Skeletal muscle cell (primary cell): ENCODE results near the gene ZNF224.
"Not testable (repeated sequence)": the region's sequence is repeated elsewhere in the genome, so short reads cannot be mapped to it uniquely, and the experiment has no call there.

Source experiments
- DNase-seq: peaks from one replicate; pipeline ENCODE4 v3.0.0-alpha.2; 2010; ENCODE audit warnings: low read depth
- H3K4me3 ChIP-seq: 2 replicates; pipeline ENCODE4 v1.5.1; 2011; ENCODE audit warnings: low read depth, mild to moderate bottlenecking, control low read depth, low read length, moderate library complexity

The ZNF224 gene

GRCh38 chr19:44113784-44114390 lies 19.7 kb downstream of the ZNF224 start:
- H3K4me3 ChIP-seq: peak overlapping the region; percentile 78
- DNase-seq: no peak

- DNase-seq, H3K4me3 ChIP-seq: not testable (repeated sequence)
These were observed 27.0 kb downstream of the ZNF224 start for GRCh38 chr19:44121162-44121561.

- no peak for DNase-seq
- H3K4me3 ChIP-seq: no peak overlapping the region
These were observed 37.8 kb downstream of the ZNF224 start for GRCh38 chr19:44131955-44132354.

- H3K4me3 ChIP-seq: peak within 1 kb of the TSS; percentile 92
These were observed 47.3 kb downstream of the ZNF224 start, which contains the start of gene ZNF234 for GRCh38 chr19:44141191-44142058. ZNF234 (plus strand) TSS chr19:44141554; CDS start chr19:44144633, 3,079 bp downstream.

GRCh38 chr19:44142059-44142433 lies 47.9 kb downstream of the ZNF224 start:
- peak overlapping the region; percentile 92 for H3K4me3 ChIP-seq
- DNase-seq: no peak

More at GRCh38 chr19:44141191-44142058, 47.3 kb downstream of the ZNF224 start, which contains the start of gene ZNF234:
- DNase-seq: peak; percentile 56

GRCh38 chr19:44149776-44150175 lies 55.6 kb downstream of the ZNF224 start:
- no peak for DNase-seq
- no peak overlapping the region for H3K4me3 ChIP-seq

GRCh38 chr19:44151491-44151890 lies 57.3 kb downstream of the ZNF224 start:
- no peak for DNase-seq
- no peak overlapping the region for H3K4me3 ChIP-seq

GRCh38 chr19:44156475-44156874 lies 62.3 kb downstream of the ZNF224 start:
- DNase-seq: no peak
- no peak overlapping the region for H3K4me3 ChIP-seq
